ENCODE results near the gene SLC28A1.

Gene SLC28A1

DNA sequence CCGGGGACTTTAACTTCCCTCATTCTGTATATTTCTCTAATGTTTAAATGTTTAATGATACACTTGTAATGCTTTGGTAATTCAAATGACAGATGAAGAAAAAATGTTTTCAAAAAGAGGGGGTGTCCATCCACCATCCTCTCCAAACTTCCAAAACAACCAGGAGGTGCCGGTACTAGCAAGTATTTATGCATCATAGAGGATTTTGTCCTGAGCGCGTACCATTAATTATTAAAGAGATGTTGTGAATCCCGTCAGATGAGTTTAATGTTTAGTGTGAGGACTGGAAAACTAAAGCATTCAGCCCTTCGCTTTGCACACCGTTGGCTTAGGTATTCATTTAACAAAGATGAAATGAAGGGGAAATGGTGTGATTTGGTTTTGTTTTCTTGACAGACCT lies 1.3 kb downstream of the SLC28A1 start:
- DNase-seq (ENCODE audit: extremely low read depth in 1 of 2, low read depth in 1 of 2) = no peak

DNA sequence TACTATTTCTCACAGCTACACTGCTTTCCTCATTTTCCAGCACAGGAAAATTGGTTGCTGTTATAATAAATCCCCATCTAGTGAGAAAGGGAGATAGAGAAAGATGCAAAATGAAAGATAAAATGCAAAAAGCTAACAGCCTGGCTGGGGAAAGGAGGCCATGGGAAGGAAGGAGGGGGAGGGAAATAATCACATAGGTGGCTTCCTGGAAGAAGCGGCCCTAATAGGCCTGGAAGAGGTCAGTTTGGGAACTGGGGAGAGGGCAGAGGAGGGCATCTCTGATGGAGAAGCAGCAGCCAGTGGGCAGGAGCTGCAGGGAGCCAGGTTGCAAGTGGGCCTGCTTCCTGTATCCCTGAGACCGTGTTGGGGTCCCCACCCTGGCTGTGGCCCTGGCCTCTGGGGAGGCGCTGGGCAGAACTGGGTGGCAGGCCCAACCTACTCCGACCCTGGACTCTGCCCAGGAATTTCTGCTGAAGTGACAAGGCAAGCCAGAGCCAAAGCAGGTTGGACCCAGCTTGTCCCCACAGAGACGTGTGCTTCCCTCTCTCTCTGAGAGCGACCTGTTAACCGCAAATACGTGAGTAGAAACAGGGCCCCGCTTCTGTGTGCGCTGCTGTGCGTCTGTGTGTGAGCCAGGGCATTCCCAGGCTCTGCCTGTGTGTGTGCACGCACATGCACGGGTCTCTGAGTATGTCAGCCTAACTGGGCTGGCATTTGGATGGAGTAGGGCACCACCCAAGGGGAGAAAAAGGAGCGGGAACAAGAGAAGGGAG lies 1.9 kb downstream of the SLC28A1 start:
- no peak for DNase-seq (ENCODE audit: extremely low read depth in 1 of 2, low read depth in 1 of 2)

DNA sequence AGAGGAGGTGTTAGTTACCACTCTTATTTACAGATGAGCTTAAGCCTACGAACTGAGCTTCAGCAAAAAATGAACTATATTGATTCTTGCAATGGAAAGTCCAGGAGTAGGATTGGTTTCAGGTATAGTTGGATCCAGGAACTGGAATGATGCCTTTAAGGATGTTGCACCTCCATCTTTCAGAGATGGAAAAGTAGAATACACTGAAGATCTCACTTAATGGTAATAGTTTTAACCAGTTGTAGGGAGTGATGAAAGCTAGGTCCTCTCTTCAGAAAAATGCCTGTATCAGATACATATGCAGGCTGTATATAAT lies 2.5 kb downstream of the SLC28A1 start:
- no peak for DNase-seq (ENCODE audit: extremely low read depth in 1 of 2, low read depth in 1 of 2)

DNA sequence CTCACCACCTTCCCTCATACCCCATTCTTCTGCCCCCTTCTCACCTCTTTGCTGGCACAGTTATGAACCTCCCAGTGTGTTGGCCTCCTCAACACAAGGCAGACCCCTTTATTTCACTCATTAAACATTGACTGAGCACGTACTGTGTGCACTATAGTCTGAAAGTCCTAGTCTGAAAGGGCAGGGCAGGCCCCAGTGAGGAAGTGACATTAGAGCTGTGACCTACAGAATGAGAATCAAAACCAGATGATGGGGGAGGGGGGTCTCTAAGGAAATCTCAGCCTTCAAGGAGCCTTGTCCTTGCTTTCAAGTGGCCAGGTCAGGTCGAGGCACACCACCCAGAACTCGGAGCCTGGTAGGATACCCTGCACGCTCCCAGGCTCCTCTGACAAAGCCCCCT lies 3.5 kb downstream of the SLC28A1 start:
- DNase-seq (ENCODE audit: extremely low read depth in 1 of 2, low read depth in 1 of 2) = no peak

DNA sequence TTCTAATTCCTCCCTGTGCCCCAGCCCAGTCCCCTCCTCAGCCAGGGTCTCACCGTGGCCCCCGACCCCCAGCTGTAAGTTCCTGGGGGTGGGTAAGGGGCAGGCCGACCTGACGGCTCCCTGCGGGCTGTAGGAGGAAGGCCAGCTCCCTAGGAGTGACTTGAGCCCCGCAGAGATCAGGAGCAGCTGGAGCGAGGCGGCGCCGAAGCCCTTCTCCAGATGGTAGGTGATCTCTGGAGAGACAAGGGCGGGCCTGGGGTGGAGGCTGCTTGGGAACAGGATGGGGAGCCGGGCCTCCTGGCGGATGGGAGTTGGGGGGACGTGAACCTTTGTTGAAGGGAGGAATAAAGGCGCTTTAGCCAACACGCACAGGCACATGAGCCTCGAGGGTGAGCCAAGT lies 4.2 kb downstream of the SLC28A1 start:
- no peak for DNase-seq (ENCODE audit: extremely low read depth in 1 of 2, low read depth in 1 of 2)

DNA sequence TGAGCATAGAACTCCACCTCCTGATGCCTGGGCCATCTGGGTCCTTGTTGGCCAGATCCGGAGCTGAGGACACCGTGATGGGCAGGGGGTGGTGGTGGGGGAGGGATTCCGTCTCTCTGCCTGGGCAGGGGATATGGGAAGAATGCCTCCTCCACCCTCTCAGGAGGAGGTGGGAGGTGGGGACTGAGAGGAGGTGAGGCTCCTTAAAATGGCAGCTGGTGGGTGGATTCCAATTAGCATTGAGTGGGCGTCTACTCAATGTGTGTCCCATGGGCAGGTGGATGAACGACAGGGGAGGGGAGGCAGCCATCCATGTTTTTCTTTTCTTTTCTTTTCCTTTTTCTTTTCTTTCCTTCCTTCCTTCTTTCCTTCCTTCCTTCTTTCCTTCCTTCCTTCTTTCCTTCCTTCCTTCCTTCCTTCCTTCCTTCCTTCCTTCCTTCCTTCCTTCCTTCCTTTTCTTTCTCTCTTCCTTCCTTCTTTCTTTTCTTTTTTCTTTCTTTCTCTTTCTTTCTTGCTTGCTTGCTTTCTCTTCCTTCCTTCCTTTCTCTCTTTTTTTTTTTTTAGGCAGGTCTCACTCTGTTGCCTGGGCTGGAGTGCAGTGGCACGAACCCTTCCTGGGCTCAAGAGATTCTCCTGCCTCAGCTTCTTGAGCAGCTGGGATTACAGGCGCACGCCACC lies 5.0 kb downstream of the SLC28A1 start:
- DNase-seq (ENCODE audit: extremely low read depth in 1 of 2, low read depth in 1 of 2) = no peak

DNA sequence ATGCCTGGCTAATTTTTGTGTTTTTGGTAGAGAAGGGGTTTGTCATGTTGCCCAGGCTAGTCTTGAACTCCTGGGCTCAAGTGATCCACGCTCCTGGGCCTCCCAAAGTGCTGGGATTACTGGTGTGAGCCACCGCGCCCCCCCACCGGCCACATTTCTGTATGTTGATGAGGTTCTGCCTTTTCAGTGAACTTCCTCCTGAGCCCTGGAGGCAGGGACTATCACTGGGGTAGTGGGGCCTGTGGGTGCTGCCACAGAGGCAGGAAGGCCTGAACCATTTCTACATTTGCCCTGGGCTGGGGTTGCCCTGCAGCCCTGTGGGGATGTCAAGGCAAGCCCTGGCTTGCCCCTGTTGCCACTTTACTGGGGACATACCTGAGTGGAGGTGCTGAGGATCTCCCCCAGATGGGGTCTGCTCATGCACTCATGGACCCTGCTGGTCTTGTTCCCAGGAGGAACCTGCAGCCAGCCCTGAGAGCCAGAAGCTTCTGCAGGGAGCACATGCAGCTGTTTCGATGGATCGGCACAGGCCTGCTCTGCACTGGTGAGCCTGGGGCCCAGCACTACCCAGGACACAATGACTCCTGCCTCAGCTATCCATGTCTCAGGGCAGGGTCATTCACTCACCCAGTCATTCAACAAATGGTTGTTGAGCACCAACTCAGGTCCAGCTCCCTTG lies 5.7 kb downstream of the SLC28A1 start:
- DNase-seq (ENCODE audit: extremely low read depth in 1 of 2, low read depth in 1 of 2) = no peak

DNA sequence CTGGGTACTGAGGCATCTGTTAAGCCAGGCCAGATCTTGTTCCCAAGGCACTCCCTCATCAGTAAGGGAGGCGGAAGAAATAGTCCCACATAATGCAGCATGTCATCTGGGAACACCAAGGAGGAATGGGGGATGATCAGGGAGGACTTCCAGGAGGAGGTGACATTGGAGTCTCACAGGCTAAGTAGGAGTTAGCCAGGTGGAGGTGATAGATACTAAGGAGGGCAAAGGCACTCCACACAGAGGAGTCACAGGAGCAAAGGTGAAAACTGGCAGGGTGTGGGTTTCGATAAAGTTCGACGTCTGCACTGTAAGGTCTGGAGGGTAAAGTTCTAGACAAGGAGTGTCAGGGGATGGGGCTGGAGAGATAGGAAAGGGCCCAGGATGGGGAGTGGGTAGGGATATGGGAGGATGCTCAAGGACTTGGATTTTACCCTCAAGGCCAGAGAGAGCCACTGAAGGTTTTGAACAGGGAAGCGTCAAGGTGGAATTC lies 6.3 kb downstream of the SLC28A1 start:
- DNase-seq (ENCODE audit: extremely low read depth in 1 of 2, low read depth in 1 of 2) = no peak

DNA sequence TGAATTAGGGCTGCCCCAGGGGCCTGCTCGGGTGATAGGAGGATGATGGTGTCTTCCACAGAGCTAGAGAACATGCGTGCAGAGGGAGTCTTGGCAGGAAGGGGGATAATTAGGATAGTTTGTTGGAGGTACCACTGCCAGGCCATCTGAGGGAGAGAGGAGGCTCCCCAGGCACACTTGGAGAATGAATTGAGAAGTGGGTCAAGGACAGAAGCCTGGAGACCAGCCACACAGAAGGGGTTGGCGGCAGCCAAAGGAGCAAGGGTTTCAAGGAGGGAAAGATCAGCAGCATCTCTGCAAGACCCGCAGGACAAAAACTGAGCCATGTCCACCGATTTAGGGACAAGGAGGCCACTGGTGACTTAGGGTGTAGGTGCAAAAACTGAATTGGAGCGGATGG lies 6.9 kb downstream of the SLC28A1 start:
- no peak for DNase-seq (ENCODE audit: extremely low read depth in 1 of 2, low read depth in 1 of 2)

DNA sequence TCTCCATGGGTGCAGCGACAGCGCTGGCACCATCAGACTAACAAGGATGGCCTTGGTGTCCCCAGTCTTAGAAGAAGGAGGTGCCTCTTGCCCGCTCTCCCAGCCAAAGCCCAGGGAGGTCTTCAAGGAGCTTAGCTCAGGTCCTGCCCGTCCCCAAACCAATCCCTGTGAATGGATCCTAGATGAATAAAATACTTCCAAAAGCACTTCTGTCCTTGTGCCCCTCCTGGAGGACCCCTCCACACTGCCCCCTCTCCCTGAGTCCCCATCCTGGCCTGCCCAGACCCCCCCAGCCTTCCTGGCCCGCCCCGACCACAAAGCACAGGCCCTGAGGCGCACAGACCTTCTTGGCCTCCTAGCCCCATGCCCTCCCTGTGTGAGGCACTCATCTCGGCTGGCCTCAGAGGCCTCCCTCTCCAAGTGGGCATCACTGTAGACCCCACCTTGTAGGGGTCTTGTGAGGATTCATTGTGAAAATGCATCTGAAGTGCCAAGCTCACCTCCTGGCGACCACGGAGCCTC lies 8.4 kb downstream of the SLC28A1 start:
- no peak for DNase-seq (ENCODE audit: extremely low read depth in 1 of 2, low read depth in 1 of 2)

DNA sequence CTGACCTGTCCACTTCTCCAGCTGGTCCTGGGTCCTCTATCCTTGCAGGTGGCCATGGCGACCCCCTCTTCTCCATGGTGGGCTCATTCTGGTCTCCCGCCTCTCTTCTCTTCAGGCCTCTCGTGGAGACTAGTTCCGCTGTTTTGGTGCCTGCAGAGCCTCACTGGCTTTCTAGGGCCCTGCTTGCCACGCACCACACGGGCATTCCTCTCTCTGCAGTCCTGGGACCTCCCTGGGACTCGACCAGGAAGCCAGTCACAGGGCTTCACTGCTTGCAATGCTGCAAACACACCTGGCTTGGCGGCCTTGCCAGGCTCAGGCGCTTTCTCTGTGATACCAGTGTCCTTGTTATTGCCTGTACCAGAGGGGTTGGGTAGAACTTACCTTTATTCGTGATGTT lies 9.1 kb downstream of the SLC28A1 start:
- DNase-seq (ENCODE audit: extremely low read depth in 1 of 2, low read depth in 1 of 2) = no peak

DNA sequence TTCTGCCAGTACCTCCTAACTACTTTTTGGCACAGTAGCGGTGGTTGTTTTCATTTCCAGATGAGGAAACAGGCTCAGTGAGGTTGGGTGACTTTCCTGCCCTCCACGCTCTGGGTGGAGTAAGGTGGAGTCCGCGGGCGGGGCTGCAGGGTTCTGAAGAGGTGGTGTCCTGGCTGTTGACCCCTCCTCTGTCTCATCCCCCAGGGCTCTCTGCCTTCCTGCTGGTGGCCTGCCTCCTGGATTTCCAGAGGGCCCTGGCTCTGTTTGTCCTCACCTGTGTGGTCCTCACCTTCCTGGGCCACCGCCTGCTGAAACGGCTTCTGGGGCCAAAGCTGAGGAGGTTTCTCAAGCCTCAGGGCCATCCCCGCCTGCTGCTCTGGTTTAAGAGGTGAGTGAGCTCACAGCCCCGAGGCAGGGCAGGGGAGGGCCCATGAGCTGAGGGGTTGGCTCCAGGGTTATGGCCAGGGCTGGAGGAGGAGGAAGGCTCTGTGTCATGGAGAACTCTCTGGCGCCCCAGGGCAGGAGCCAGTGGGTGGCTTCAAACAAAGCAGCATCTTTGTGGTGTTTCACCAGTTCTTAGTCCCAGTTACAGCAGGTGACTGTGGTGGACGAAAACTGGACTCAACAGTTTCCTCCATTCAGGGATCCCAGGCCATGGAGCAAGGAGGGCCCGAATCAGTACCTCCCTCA lies 10.4 kb downstream of the SLC28A1 start:
- no peak for DNase-seq (ENCODE audit: extremely low read depth in 1 of 2, low read depth in 1 of 2)

DNA sequence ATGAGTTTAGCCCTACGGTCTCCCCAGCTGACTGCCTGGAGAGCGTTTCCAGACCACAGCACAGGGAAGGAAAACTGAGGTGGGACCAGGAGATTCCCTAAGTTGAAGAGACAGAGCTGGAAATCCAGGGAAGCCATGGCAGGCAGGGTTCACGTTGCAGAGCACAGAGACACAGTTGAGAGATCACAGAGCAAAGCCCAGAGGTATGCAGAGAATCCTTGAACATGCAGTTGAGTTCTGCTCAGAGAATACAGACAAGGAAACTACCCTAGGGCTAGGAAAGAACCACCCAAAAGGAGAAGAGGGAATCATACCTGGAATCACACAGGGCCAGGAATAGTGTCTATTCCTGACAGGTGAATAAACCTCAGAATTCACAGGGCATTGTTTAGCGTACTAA lies 14.3 kb downstream of the SLC28A1 start:
- no peak for DNase-seq (ENCODE audit: extremely low read depth in 1 of 2, low read depth in 1 of 2)

DNA sequence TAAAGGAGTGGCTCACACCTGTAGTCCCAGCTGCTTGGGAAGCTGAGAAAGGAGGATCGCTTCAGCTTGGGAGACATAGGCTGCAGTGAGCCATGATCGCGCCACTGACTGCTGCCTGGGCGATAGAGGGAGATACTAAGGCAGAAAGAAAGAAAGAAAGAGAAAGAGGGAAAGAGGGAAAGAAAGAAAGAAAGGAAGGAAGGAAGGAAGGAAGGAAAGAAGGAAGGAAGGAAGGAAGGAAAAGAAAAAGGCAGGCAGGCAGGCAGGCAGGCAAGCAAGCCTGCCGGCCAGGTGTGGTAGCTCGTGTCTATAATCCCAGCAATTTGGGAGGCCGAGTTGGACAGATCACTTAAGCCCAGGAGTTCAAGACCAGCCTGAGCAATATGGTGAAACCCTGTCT lies 15.3 kb downstream of the SLC28A1 start:
- no peak for DNase-seq (ENCODE audit: extremely low read depth in 1 of 2, low read depth in 1 of 2)

DNA sequence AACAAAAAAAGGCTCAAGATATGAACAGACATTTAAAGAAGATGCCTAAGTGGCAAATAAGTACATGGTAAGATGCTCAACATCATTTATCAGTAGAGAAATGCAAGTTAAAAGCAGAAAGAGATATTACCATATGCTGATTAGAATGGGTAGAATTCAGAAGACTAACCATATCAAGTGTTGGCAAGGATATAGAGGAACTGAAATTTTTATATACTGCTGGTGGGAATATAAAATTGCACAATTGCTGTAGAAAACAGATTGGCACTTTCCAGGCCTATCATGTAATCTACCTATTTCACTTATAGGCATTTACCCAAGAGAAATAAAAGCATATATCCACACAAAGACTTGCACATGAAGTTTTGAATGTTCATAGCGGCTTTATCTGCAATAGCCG lies 17.1 kb downstream of the SLC28A1 start:
- DNase-seq (ENCODE audit: extremely low read depth in 1 of 2, low read depth in 1 of 2) = no peak

DNA sequence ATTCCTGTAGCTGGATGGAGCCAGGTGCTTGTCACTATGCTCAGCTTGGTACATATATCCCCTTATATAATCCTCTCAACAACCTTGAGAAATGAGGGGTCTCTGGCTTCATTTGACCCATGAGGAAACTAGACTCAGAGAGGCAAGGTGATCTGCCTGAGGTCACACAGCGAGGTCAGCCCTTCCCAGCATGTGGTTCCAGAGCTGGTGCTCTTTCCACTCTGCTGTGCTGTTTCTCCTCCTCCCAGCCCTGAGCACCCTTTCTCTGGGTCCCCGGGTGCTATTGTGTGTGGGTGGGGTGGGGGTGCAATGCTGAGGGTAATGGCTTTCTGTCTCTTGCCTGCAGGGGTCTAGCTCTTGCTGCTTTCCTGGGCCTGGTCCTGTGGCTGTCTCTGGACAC lies 19.3 kb downstream of the SLC28A1 start:
- no peak for DNase-seq (ENCODE audit: extremely low read depth in 1 of 2, low read depth in 1 of 2)

DNA sequence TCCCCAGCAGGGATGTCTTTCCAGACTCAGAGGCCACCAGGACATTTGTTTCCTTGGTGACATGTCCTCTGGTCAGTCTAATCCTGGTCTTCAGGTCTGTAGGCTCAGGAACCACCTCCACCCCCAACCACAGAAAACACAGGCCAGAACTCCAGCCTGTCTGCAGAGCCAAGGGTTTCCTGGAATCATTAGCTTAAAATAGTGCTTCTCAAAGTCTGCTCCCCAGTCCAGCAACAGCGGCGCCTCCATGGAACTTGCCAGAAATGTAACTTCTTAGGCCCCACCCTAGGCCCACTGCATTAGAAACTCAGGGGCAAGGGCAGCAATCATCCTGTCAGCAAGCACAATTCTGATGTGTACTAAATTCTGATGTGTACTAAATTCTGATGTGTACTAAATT lies 20.0 kb downstream of the SLC28A1 start:
- DNase-seq (ENCODE audit: extremely low read depth in 1 of 2, low read depth in 1 of 2) = no peak

DNA sequence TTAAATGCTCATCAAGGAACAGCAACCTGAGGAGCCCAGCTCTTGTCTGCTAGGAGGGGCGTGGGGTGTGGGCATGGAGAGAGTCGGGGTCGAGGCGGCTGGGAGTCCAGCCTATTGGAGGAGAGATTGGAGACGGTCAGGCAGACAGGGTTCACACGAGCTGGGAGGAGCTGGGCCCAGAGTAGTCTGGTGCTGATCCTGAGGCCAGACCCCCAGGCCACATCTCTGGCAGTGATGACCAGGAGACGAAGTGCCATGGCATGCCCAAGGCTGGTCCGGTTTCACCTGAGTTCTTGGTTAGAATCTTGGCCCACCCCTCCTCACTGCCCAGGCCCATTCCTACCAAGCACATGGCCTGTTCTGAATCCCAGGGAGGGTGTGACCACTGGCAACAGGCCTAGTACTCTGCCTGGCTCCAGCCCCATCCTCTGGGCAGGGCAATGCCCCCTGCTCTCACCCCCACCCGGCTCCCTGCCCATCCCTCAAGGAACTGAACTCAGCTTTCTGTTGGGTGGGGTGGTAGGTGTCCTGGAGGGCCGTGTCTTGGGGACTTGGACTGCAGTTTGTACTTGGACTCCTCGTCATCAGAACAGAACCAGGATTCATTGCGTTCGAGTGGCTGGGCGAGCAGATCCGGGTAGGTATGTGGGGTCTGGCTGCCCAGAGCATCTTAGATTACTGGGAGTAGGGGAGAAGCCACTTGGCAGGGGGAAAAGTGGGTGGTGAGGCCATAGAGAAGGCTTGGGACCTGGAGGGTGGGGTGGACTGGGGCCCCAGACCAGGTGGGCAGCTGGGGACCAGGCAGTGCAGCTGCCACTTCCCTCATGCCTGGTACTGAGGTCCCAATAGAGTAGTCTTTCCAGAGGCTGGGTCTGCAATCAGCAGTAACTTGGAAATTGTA lies 20.8 kb downstream of the SLC28A1 start:
- no peak for DNase-seq (ENCODE audit: extremely low read depth in 1 of 2, low read depth in 1 of 2)

DNA sequence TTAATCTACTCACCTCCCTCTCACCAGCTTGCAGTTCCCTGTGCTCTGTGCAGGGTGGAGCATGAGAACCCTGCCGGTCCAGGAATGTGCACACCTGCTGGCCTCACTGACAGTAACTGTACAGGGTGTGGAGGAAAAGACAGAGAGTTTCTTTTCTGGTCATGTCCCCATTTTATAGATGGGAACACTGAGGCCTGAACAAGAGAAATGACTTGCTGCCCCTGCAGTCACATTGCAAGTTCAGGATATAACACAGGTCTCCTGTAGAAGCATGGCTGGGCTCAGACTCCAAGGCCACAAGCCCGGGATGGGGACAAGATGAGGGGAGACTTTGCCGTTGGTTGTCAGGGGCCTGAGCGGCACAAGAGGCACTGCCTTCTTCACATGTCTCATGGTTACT lies 23.3 kb downstream of the SLC28A1 start:
- no peak for DNase-seq (ENCODE audit: extremely low read depth in 1 of 2, low read depth in 1 of 2)

DNA sequence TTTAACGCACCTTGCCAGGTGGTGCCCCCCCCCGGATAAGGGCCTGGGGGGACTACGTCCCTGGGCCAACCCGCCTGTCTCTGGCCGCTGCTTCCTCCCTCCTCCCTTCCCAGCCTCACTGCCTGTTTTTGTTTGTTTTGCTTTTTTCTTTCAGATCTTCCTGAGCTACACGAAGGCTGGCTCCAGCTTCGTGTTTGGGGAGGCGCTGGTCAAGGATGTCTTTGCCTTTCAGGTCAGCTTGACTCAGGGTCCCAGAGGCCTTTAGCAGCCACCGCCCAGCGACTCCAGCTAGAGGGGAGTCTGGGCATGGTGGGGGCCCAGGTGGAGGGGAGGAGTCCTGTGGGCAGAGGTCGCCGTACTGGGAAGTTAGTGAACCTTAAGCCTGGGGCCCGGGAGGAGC lies 24.1 kb downstream of the SLC28A1 start:
- no peak for DNase-seq (ENCODE audit: extremely low read depth in 1 of 2, low read depth in 1 of 2)

All from activated CD8-positive, alpha-beta memory T cell treated with anti-CD3 and anti-CD28 coated beads for 1 hour (primary cell).